HCT116 (cell line): ENCODE data around the gene ADARB1. TPM values are rescaled to one million over a fixed set of nuclear protein-coding genes. Genes with fewer than 3 reads are reported as not detected.

ENCODE experiments used
- ATAC-seq: fragments of 200-7000 bp; cut with Tn5 transposase; 2 replicates; pipeline ENCODE4 v1.9.1; 2020; ENCODE audit warnings: mild to moderate bottlenecking, moderate library complexity
- BruUV-seq: library from RNA; stranded (reverse); fragments of 400-500 nt; replicated peaks from 2 replicates; lab custom pipeline; 2021; lab: Mats Ljungman, UMichigan
- CTCF ChIA-PET: fragments of 300-600 bp; sonication (Branson Sonifier 250); formaldehyde crosslinking; loops from one replicate; lab custom pipeline; 2021; ENCODE audit warnings: antibody characterized with exemption; lab: Charles Lee
- POLR2A ChIA-PET: fragments of 300-600, 350-600 bp; sonication (Branson Sonifier 250); formaldehyde crosslinking; loops from one replicate; lab custom pipeline; 2021; ENCODE audit warnings: antibody characterized with exemption; lab: Charles Lee
- RAD21 ChIA-PET, 2 experiments: fragments of 300-600 bp; sonication (Branson Sonifier 250); formaldehyde crosslinking; loops; one replicate each; lab custom pipeline; 2023; ENCODE audit warnings: low total read pairs in 2 of 2; ENCODE audit not compliant: uncharacterized antibody in 2 of 2, unreplicated experiment in 2 of 2, low non-redundant PET in 1 of 2; lab: Charles Lee
- DNase-seq: peaks from one replicate; pipeline ENCODE4 v3.0.0-alpha.2; 2010; ENCODE audit warnings: low read depth, low spot score
- H2AFZ ChIP-seq: fragments of 200-600 bp; shearing (Covaris generic), sonication (generic); 2 replicates; pipeline ENCODE4 v1.6.1; 2017; ENCODE audit warnings: low read depth, mixed run types, mixed read lengths, antibody characterized with exemption, low read length; ENCODE audit not compliant: poor library complexity, severe bottlenecking
- H3K27ac ChIP-seq: 2 replicates; pipeline ENCODE4 v1.5.1; 2012; ENCODE audit warnings: low read depth, low read length
- H3K27me3 ChIP-seq: fragments of 200-600 bp; sonication (generic); 2 replicates; pipeline ENCODE4 v1.6.1; 2016; ENCODE audit warnings: mixed run types, low read length, mixed read lengths; ENCODE audit not compliant: insufficient read depth
- H3K36me3 ChIP-seq, 2 experiments: fragments of 200-500 bp in 1 of 2; fragments of 200-600 bp in 1 of 2; sonication (Bioruptor generic) in 1 of 2; sonication (generic) in 1 of 2; 2 replicates each; pipeline versions ENCODE4 v1.5.1 to v1.6.1; 2014 to 2016; ENCODE audit warnings: low read length in 2 of 2, inconsistent platforms in 1 of 2, mixed read lengths in 1 of 2, mixed run types in 1 of 2; ENCODE audit not compliant: insufficient read depth in 2 of 2, control insufficient read depth in 1 of 2
- H3K4me1 ChIP-seq, 2 experiments: fragments of 200-600 bp in 1 of 2; sonication (generic) in 1 of 2; 2 replicates each; pipeline versions ENCODE4 v1.5.1 to v1.6.1; 2012 to 2017; ENCODE audit warnings: low read length in 2 of 2, inconsistent platforms in 1 of 2, mild to moderate bottlenecking in 1 of 2, mixed read lengths in 1 of 2, mixed run types in 1 of 2, moderate library complexity in 1 of 2; ENCODE audit not compliant: insufficient read depth in 2 of 2, control insufficient read depth in 1 of 2
- H3K4me2 ChIP-seq: fragments of 200-600 bp; sonication (generic); 2 replicates; pipeline ENCODE4 v1.6.1; 2017; ENCODE audit warnings: mixed run types, low read length, mixed read lengths
- H3K4me3 ChIP-seq, 2 experiments: fragments of 200-600 bp in 1 of 2; sonication (generic) in 1 of 2; replicated peaks in 1 of 2; 2 replicates each; pipeline ENCODE4 v1.5.1; 2011 to 2016; ENCODE audit warnings: low read length in 2 of 2, control low read depth in 1 of 2, low read depth in 1 of 2, mild to moderate bottlenecking in 1 of 2, mixed read lengths in 1 of 2, mixed run types in 1 of 2
- H3K79me2 ChIP-seq: fragments of 200-600 bp; sonication (generic); 2 replicates; pipeline ENCODE4 v1.6.1; 2017; ENCODE audit warnings: mild to moderate bottlenecking, mixed run types, low read length, moderate library complexity, mixed read lengths; ENCODE audit not compliant: insufficient read depth
- H3K9ac ChIP-seq: fragments of 200-600 bp; sonication (generic); 2 replicates; pipeline ENCODE4 v1.6.1; 2016; ENCODE audit warnings: low read length, mixed read lengths
- H3K9me2 ChIP-seq: fragments of 200-600 bp; sonication (generic), shearing (Covaris generic); 2 replicates; pipeline ENCODE4 v1.6.1; 2017; ENCODE audit warnings: mixed run types, mild to moderate bottlenecking, moderate library complexity; ENCODE audit not compliant: insufficient read depth
- H3K9me3 ChIP-seq, 2 experiments: fragments of 200-500 bp in 1 of 2; fragments of 200-600 bp in 1 of 2; sonication (Bioruptor generic) in 1 of 2; sonication (generic) in 1 of 2; 2 replicates each; pipeline ENCODE4 v1.6.1; 2014 to 2017; ENCODE audit warnings: low read length in 2 of 2, mixed read lengths in 2 of 2, inconsistent platforms in 1 of 2, low read depth in 1 of 2, mild to moderate bottlenecking in 1 of 2, mixed run types in 1 of 2, moderate library complexity in 1 of 2; ENCODE audit not compliant: control insufficient read depth in 1 of 2, insufficient read depth in 1 of 2
- H4K20me1 ChIP-seq: fragments of 200-600 bp; sonication (generic), shearing (Covaris generic); 2 replicates; pipeline ENCODE4 v1.6.1; 2017; ENCODE audit warnings: mixed run types, mild to moderate bottlenecking, moderate library complexity; ENCODE audit not compliant: insufficient read depth
- CEBPB ChIP-seq: IDR thresholded peaks from 2 replicates; pipeline ENCODE4 v1.6.1; 2012; ENCODE audit warnings: low read depth
- CTCF ChIP-seq, 3 experiments: fragments of 200-600 bp in 1 of 3; sonication (generic) in 1 of 3; IDR thresholded peaks in 2 of 3; conservative IDR thresholded peaks in 1 of 3; 2 replicates each; pipeline ENCODE4 v1.5.1; 2012 to 2017; ENCODE audit warnings: low read depth in 2 of 3, low read length in 2 of 3, antibody characterized with exemption in 1 of 3, borderline replicate concordance in 1 of 3, control low read depth in 1 of 3, mild to moderate bottlenecking in 1 of 3, mixed read lengths in 1 of 3, mixed run types in 1 of 3, moderate library complexity in 1 of 3; ENCODE audit not compliant: insufficient read depth in 1 of 3
- EZH2phosphoT487 ChIP-seq: fragments of 200-600 bp; IDR thresholded peaks from 2 replicates; pipeline ENCODE4 v1.6.1; 2018; ENCODE audit warnings: antibody characterized with exemption, borderline replicate concordance
- MAX ChIP-seq: IDR thresholded peaks from 2 replicates; pipeline ENCODE4 v1.6.1; 2012
- POLR2A ChIP-seq: IDR thresholded peaks from 2 replicates; pipeline ENCODE4 v1.7.0; 2011; ENCODE audit warnings: borderline replicate concordance; ENCODE audit not compliant: insufficient read depth, insufficient read length; ENCODE audit errors: extremely low read depth
- SIN3A ChIP-seq: IDR thresholded peaks from 2 replicates; pipeline ENCODE4 v1.6.1; 2012; ENCODE audit warnings: low read depth
- SRF ChIP-seq: IDR thresholded peaks from 2 replicates; pipeline ENCODE4 v1.6.1; 2012; ENCODE audit warnings: low read depth
- TCF7L2 ChIP-seq: IDR thresholded peaks from 2 replicates; pipeline ENCODE4 v1.7.0; 2011; ENCODE audit warnings: borderline replicate concordance, inconsistent platforms; ENCODE audit not compliant: insufficient read depth, insufficient read length; ENCODE audit errors: extremely low read depth
- YY1 ChIP-seq: IDR thresholded peaks from 2 replicates; pipeline ENCODE4 v1.6.1; 2011; ENCODE audit warnings: low read length, low read depth, moderate library complexity, mild to moderate bottlenecking; ENCODE audit not compliant: insufficient replicate concordance; ENCODE audit errors: extremely low read depth
- intact Hi-C: fragments of 100-400 bp; cut with micrococcal nuclease; formaldehyde crosslinking; loops from 2 replicates; pipeline ENCODE4 v1.10.0; 2022
- total RNA-seq: library from RNA; stranded (reverse); gene quantifications from one replicate; pipeline ENCODE4 v1.2.1, GENCODE V29; 2021; ENCODE audit not compliant: unreplicated experiment

The ADARB1 gene
- total RNA-seq, 1 experiment from 2014 or later, result 13.5 TPM

- intact Hi-C loops, result no loop called here
- DNase-seq (no peak), ATAC-seq (no peak)
- Histone ChIP-seq H3K9me3 (no peaks in the 10 kb centered on the region), H3K27ac (no peak overlapping the region), H4K20me1 (no peaks in the 10 kb centered on the region), H3K9me2 (no peaks in the 10 kb centered on the region), H3K79me2 (no peaks in the 10 kb centered on the region), H3K9ac (no peak overlapping the region), H3K4me2 (no peak overlapping the region), H3K36me3 (no peaks in the 10 kb centered on the region), H3K27me3 (no peaks in the 10 kb centered on the region), H3K4me1 (peaks cover 4 to 16% of the 10 kb centered on the region in 2 experiments; a peak in 2 of 4 replicates), H3K4me3 (no peak overlapping the region), H2AFZ (no peak overlapping the region)
- RAD21 ChIA-PET, result no interaction called here
- POLR2A ChIA-PET, result no interaction called here
- TF ChIP-seq YY1 (no peak), TCF7L2 (no peak), EZH2phosphoT487 (no peak), CTCF (IDR thresholded peaks at IDR 0.05 in 2 of 3, conservative IDR thresholded peaks at IDR 0.05 in 1 of 3; ENCODE audit: borderline replicate concordance in 1 of 3, insufficient read depth in 1 of 3, low read depth in 2 of 3, low read length in 2 of 3) (no peak), CEBPB (no peak), SRF (no peak), MAX (no peak), SIN3A (no peak), POLR2A (no peak)
- no TSS peak for BruUV-seq
- CTCF ChIA-PET, result no interaction called here
Observed at GRCh38 chr21:45250914-45251634, 176.7 kb downstream of the ADARB1 start.
